Sigmoid colon (tissue), 4 donors: Measurements from ENCODE around the gene TTC33.

Source experiments
- CTCF ChIP-seq, 4 experiments: fragments of 450-650 bp in 3 of 4; fragments of 200-600 bp in 1 of 4; IDR thresholded peaks; one replicate each; pipeline ENCODE4 v1.5.1; 2016 to 2019; ENCODE audit warnings: antibody characterized with exemption in 4 of 4, mild to moderate bottlenecking in 3 of 4, moderate library complexity in 2 of 4
- POLR2A ChIP-seq, 2 donors: fragments of 450-650 bp; IDR thresholded peaks; one replicate each; pipeline ENCODE4 v1.6.1; 2016; ENCODE audit warnings: antibody characterized with exemption in 2 of 2, mild to moderate bottlenecking in 2 of 2, moderate library complexity in 2 of 2
- POLR2AphosphoS5 ChIP-seq, 4 donors: sonication (generic); formaldehyde crosslinking; IDR thresholded peaks; one replicate each; pipeline ENCODE4 v1.6.1; 2017; ENCODE audit warnings: antibody characterized with exemption in 4 of 4

GRCh38 chr5:40634154-40634553 lies 121.6 kb downstream of the TTC33 start:
- TF ChIP-seq CTCF (IDR thresholded peaks at IDR 0.05) (no peak), POLR2A (IDR thresholded peaks at IDR 0.05) (no peak), POLR2AphosphoS5 (IDR thresholded peaks at IDR 0.05) (no peak)
